HG02973 (cell line): ENCODE data around the gene PNRC2.
"Not testable (repeated sequence)": the region's sequence is repeated elsewhere in the genome, so short reads cannot be mapped to it uniquely, and the experiment has no call there.

Source experiments
- ATAC-seq: cut with Tn5 transposase; IDR thresholded peaks from one replicate; pipeline ENCODE4 v1.9.1; 2021; ENCODE audit warnings: moderate library complexity; ENCODE audit not compliant: unreplicated experiment

Gene PNRC2

GRCh38 chr1:23987038-23987437 lies 27.4 kb downstream of the PNRC2 start:
- not testable (repeated sequence) for ATAC-seq

GRCh38 chr1:23989263-23989662 lies 29.6 kb downstream of the PNRC2 start:
- no peak for ATAC-seq

- not testable (repeated sequence) for ATAC-seq
Measured at GRCh38 chr1:23992011-23992410, 32.4 kb downstream of the PNRC2 start.

- ATAC-seq, result no peak
Measured at GRCh38 chr1:23995431-23995837, 35.8 kb downstream of the PNRC2 start.

- ATAC-seq, result no peak
Measured at GRCh38 chr1:23996700-23997229, 37.1 kb downstream of the PNRC2 start.

- no peak for ATAC-seq
Measured at GRCh38 chr1:23997812-23998211, 38.2 kb downstream of the PNRC2 start.

GRCh38 chr1:23999156-23999671 lies 39.6 kb downstream of the PNRC2 start:
- no peak for ATAC-seq

GRCh38 chr1:24002695-24003094 lies 43.1 kb downstream of the PNRC2 start:
- no peak for ATAC-seq

- no peak for ATAC-seq
Measured at GRCh38 chr1:24003331-24003972, 43.8 kb downstream of the PNRC2 start.

GRCh38 chr1:24004132-24004531 lies 44.5 kb downstream of the PNRC2 start:
- ATAC-seq, result no peak

- ATAC-seq, result no peak
Measured at GRCh38 chr1:24005163-24005562, 45.5 kb downstream of the PNRC2 start.

- ATAC-seq, result no peak
Measured at GRCh38 chr1:24007079-24007478, 47.5 kb downstream of the PNRC2 start.

GRCh38 chr1:24008574-24009184 lies 49.1 kb downstream of the PNRC2 start:
- ATAC-seq, result not testable (repeated sequence)

GRCh38 chr1:24009406-24009805 lies 49.8 kb downstream of the PNRC2 start:
- ATAC-seq, result no peak

- ATAC-seq, result no peak
Measured at GRCh38 chr1:24010650-24011049, 51.0 kb downstream of the PNRC2 start.

GRCh38 chr1:24012878-24013277 lies 53.2 kb downstream of the PNRC2 start:
- ATAC-seq, result not testable (repeated sequence)
